ENCODE measurements around the gene EBF3.
A peak's percentile ranks its signal among the peaks of the same experiment; 100 is the strongest.

EBF3 gene

GRCh38 chr10:129972966-129973673, 9.0 kb upstream of the EBF3 start:
- H3K4me1 Mint-ChIP-seq, result peaks cover 25% of the 10 kb centered on the region
- peak overlapping the region; percentile 38 to 48 (median 47) for H3K4me3 Mint-ChIP-seq
- peaks cover 89% of the 10 kb centered on the region for H3K27me3 Mint-ChIP-seq (ENCODE audit: low read depth)

GRCh38 chr10:129972145-129972965, 8.3 kb upstream of the EBF3 start:
- peaks cover 93% of the 10 kb centered on the region for H3K27me3 Mint-ChIP-seq (ENCODE audit: low read depth)
- H3K4me1 Mint-ChIP-seq, result peaks cover 25% of the 10 kb centered on the region
- peak overlapping the region in 2 of 3 experiments; percentile 34 to 56 for H3K27ac Mint-ChIP-seq
- H3K36me3 Mint-ChIP-seq (ENCODE audit: low read depth), result no peaks in the 10 kb centered on the region
- H3K4me3 Mint-ChIP-seq, result peak overlapping the region; percentile 77 to 83 (median 80)
- no peaks in the 10 kb centered on the region for H3K9me3 Mint-ChIP-seq
- no peak for TF ChIP-seq CTCF (IDR thresholded peaks at IDR 0.05; ENCODE audit: unreplicated experiment in 3 of 3)

More at GRCh38 chr10:129972966-129973673, 9.0 kb upstream of the EBF3 start:
- Mint-ChIP-seq H3K9me3 (no peaks in the 10 kb centered on the region), H3K36me3 (ENCODE audit: low read depth) (no peaks in the 10 kb centered on the region), H3K27ac (no peak overlapping the region)
- TF ChIP-seq CTCF (IDR thresholded peaks at IDR 0.05; ENCODE audit: unreplicated experiment in 3 of 3), result no peak

GRCh38 chr10:129971381-129972144, 7.5 kb upstream of the EBF3 start:
- peaks cover 26% of the 10 kb centered on the region for H3K4me1 Mint-ChIP-seq
- H3K9me3 Mint-ChIP-seq, result no peaks in the 10 kb centered on the region
- H3K4me3 Mint-ChIP-seq, result peak overlapping the region; percentile 77 to 83 (median 80)
- TF ChIP-seq CTCF (IDR thresholded peaks at IDR 0.05; ENCODE audit: unreplicated experiment in 3 of 3), result peak; percentile 36 to 62 (median 53)
- H3K27me3 Mint-ChIP-seq (ENCODE audit: low read depth), result peaks cover 91% of the 10 kb centered on the region
- H3K27ac Mint-ChIP-seq, result peak overlapping the region in 2 of 3 experiments; percentile 34 to 56
- no peaks in the 10 kb centered on the region for H3K36me3 Mint-ChIP-seq (ENCODE audit: low read depth)

GRCh38 chr10:129970465-129971364, 6.6 kb upstream of the EBF3 start:
- H3K4me3 Mint-ChIP-seq, result peak overlapping the region; percentile 86 to 92 (median 90)
- no peak for TF ChIP-seq CTCF (IDR thresholded peaks at IDR 0.05; ENCODE audit: unreplicated experiment in 3 of 3)
- peaks cover 34% of the 10 kb centered on the region for H3K4me1 Mint-ChIP-seq
- peaks cover 92% of the 10 kb centered on the region for H3K27me3 Mint-ChIP-seq (ENCODE audit: low read depth)
- H3K27ac Mint-ChIP-seq, result peak overlapping the region in 2 of 3 experiments; percentile 37 to 49
- no peaks in the 10 kb centered on the region for H3K36me3 Mint-ChIP-seq (ENCODE audit: low read depth)
- no peaks in the 10 kb centered on the region for H3K9me3 Mint-ChIP-seq

- H3K4me1 Mint-ChIP-seq, result peaks cover 34% of the 10 kb centered on the region
- H3K27me3 Mint-ChIP-seq (ENCODE audit: low read depth), result peaks cover 90% of the 10 kb centered on the region
- no peak for TF ChIP-seq CTCF (IDR thresholded peaks at IDR 0.05; ENCODE audit: unreplicated experiment in 3 of 3)
- no peaks in the 10 kb centered on the region for H3K9me3 Mint-ChIP-seq
- peak overlapping the region; percentile 86 to 92 (median 90) for H3K4me3 Mint-ChIP-seq
- H3K36me3 Mint-ChIP-seq (ENCODE audit: low read depth), result no peaks in the 10 kb centered on the region
- peak overlapping the region in 2 of 3 experiments; percentile 13 to 37 for H3K27ac Mint-ChIP-seq
Observed at GRCh38 chr10:129969911-129970464, 5.9 kb upstream of the EBF3 start.

All from nephron (organoid).